ENCODE data around the gene RNF13.
"Not testable (repeated sequence)": the region's sequence is repeated elsewhere in the genome, so short reads cannot be mapped to it uniquely, and the experiment has no call there.

RNF13 gene

DNA sequence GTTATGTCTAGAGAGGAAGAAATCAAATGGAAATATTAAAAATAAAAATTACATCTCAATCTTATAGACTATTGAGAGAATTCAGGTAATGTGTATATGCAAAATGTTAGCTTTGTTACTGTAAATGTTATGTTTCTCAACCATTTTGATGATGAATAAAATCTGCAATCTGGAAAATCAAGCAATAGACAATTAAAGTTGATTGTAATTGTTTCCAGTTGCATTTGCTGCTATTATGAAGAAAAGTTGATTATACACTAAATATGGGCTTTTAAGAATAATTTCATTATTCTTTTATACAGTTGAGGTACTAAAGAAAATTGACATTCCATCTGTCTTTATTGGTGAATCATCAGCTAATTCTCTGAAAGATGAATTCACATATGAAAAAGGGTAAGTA, 88.8 kb downstream of the RNF13 start:
- no peak for DNase-seq

DNA sequence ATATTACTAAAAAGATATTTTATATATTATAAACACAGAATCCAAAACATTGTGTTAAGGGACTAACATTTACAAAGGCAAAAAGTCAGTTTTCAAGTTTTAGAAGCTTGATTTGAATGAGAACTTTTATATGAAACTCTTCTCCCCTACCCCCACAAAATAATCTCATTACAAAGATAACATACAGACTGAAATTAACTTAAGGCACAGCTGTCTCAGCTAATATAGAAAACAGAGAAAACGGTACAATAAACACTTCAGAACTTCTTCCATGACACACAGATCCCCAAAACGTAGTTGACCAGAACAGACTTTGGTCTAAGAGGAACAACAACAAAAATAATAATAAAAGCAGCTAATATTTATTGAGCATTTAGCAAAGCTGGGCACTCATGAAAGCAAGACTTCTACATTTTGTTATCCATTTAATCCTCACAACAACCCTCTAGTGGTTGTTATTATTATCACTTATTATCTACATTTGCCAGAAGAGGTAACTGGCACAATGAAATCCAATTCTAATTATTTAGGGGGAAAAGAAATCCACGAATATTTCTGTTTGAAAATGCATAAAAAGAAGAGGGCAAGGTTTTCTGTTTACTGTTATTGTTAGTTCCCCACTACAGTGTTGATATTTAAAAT, 89.6 kb downstream of the RNF13 start:
- peak; percentile 27 for DNase-seq

DNA sequence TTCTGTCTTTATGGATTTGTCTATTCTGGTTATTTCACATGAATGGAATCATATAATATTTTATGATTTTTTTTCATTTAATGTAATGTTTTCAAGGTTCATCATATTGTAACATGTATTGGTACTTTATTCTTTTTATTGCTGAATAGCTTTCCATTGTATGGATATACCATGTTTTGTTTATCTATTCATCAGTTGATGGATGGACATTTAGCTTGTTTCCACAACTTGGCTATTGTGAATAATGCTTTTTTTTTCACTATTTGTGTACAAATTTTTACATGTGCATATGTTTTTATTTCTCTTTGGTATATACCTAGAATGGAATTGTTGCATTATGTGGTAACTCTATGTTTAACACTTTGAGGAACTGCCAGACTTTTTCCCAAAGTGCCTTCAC, 93.0 kb downstream of the RNF13 start:
- DNase-seq: no peak

DNA sequence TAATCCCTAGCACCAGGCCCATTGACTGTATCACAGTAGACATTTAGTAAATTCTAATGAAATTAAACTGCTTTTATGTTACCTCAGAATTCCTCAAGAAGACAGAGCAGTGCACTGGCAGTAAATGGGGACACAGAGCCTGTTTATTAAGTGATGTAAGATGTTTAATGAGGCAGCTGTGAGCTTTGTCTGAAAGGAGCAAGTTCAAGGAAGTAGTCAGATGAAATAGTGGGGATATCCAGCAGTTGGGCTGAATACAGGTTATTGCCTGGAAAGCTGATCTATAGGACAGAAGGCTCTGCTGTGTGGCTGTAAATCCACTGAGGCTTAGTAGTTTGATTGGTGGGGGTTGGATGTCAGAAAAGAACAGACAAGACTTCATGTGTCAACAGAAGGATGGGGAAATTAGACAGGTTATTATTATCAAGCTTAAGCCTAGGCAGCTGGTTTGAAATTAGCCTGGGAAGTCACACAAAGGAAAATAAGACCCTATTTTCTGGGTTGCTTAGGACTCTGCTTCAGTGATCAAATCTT, 95.5 kb downstream of the RNF13 start:
- DNase-seq: no peak

DNA sequence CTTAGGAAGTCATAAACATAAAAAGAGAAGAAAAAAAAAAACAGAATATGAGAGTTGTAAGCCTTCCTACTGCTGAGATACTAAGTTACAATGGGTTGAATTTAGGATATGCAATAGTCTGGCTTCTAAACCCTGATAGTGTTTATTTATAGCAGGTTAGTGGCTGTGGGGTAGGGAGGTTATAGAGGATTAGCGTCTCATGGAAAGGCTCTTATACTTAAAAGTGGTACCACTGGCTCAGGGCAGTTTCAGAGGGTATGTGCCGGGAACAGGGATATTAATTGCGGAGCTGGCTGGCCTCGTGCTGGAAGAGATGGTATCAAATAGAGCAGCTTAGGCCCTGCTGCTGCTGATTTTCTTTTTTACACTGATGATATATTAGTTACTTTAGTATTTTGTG, 96.9 kb downstream of the RNF13 start:
- DNase-seq: no peak

DNA sequence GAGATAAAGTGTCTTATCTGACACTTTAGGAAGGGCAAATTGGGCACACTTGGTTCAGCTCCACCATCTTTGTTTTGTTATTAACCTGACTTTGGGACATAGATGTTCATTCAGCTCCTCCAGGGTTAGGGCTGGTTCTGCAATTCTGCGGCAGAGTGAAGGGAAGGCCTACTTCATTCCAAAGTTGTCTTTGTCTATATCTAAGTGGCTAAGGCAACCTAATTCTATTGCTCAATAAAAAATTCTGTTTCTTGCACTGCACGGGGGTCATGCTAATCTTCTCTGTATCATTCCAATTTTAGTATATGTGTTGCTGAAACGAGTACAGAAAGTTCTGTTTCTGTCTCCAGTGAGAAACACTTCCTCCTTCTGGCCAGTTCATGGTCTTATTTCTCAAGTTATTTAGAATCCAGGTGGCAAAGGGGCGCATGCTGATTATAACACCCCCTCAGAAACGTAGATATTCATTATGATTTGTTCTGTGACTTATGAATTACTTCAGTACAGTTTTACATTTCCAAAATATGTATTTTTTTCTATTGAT, 104.2 kb downstream of the RNF13 start:
- DNase-seq: no peak

DNA sequence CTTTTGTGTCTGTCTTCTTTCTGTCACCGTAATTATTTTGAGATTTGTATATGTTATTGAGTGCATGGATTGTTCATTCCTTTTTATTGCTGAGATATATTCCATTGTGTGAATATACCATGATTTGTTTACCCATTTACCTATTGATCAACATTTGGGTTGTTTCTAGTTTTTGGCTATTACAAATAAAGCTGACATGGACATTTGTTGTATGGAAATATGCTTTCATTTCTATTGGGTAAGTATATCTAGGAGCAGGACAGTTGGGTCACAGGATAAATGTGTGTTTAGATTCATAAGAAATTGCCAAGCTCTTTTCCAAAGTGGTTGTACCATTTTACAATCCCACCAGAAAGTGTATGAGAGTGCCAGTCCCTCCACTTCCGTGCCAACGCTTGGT, 106.5 kb downstream of the RNF13 start:
- DNase-seq: no peak

DNA sequence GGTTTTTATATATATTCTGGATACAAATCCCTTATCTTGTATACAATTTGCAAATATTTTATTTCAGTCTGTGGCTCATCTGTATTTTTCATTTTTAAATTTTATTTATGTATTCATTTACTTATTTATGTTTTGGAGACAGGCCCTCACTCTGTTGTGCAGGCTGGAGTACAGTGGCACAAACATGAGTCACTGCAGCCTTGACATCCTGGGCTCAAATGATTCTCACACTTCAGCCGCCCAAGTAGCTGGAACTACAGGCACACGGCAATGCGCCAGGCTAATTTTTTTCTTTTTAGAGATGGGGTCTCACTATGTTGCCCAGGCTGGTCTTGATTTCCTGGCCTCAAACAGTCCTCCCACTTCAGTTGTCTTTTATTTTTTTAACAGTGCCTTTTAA, 107.1 kb downstream of the RNF13 start:
- DNase-seq: no peak

DNA sequence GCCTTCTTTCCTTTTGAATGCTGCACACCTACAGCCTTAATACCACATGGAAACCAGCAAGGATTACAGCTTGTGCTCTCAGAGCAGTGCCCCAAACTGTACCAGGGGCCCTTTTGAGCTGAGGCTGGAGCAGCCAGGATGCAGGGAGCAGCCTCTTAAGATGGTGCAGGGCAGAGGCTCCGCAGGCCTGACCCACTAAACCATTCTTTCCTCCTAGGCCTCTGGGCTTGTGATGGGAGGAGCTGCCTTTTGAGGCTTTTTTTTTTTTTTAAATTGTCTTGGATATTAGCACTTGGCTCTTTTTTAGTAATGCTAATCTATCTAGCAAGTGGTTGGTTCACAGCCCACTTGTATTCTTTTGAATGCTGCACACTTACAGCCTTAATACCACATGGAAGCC, 120.0 kb downstream of the RNF13 start:
- DNase-seq: no peak

DNA sequence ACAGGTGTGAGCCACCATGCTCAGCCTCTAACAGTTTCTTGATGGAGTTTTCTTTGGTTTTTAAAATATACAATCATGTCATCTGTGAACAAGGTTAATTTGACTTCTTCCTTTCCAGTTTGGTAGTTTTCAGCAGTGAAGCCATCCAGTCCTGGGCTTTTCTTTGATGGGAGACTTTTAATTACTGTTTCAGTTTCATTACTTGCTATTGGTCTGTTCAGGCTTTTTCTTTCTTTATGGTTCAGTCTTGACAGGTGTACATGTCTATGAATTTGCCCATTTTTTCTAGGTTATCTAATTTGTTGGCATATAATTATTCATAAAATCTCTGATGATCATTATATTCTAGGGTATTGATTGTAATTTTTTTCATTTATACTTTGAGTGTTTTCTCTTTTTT, 120.8 kb downstream of the RNF13 start:
- no peak for DNase-seq

DNA sequence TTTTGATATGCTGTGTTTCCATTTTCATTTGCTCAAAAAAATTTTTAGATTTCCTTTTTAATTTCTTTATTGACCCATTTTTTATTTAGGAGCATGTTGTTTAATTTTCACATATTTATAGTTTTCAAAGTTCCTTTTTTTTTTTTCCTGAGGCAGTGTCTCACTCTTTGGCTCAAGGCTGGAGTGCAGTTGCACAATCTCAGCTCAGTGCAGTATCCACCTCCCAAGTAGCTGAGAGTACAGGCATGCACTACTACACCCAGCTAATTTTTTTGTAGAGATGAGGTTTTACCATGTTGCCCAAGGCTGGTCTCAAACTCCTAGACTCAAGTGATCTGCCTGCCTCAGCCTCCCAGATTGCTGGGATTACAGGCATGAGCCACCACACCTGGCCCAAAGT, 121.5 kb downstream of the RNF13 start:
- DNase-seq: peak; percentile 58

DNA sequence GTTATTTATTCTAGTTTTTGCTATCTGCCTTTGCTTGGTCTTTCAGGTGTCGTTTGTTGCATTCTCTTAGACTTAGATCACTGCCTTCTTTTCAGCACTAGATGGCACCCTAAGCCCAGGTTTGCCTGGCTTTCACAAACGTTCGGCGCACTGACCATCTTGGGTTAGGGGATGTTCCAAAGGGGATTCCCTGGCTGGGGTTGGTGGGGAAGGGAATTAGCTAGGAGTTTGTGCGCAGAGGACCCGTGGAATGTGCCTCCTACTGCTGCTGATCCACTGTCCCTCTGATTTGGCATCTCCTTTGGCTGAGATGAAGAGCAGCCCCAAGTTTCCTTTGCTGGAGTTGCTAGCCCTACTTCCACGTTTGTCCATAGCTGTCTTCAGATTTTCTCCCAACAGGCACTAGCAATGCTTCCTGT, 123.8 kb downstream of the RNF13 start:
- DNase-seq: peak; percentile 17

DNA sequence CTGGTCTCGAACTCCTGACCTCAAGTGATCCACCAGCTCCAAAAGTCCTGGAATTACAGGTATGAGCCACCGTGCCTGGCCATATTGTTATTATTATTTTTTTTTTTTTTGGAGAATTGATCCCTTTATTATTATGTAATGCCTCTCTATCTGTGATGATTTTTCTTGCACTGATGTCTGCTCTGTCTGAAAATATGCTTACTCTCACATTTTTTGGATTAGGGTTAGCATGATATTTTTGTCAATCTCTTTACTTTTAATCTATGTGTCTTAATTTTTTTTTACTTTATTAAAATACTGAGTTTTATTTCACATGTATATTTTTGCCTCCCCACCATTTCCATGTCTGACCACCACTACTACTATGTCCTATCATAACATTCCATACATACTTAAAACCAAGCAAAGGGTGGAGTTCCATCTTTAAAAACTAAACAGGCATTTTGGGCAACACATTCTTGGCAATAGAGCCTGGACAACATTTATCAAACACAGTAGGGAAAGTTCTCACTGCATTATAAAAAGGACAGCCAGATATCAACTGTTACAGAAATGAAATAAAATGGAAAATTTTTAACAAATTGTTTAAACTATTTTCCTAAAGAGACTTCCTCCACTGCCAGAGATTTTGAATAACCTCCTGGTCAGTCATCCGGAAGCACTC, 125.5 kb downstream of the RNF13 start:
- not testable (repeated sequence) for DNase-seq

DNA sequence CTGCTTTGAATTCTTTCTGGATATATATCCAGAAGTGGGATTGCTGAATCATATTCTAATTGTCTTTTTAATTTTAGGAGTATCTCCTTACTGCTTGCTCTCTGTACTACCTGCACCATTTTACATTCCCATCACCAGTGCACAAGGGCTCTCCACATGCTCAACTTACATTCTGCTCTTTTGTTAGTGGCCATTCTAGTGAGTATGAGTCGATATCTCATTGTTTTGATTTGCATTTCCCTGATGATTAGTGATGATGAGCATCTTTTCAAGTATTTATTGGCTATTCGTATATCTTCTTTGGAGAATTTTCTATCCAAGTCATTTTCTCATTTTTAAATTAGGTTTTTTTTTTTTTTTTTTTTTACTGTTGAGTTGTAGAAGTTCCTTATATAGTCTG, 128.2 kb downstream of the RNF13 start:
- peak; percentile 30 for DNase-seq

DNA sequence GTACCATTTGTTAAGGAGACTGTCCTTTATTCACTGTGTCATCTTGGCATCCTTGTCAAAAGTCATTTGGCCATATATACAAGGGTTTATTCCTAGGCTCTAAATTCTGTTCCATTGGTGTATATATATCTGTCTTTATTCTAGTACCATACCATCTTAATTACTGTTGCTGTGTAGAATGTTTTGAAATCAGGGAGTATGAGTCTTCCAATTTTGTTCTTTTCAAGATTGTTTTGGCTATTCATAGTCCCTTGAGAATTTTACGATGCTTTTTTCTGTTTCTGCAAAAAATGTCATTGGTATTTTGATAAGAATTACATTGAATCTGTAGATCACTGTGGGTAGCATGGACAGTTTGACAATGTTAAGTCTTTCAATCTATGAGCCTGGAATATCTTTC, 128.9 kb downstream of the RNF13 start:
- DNase-seq: no peak

DNA sequence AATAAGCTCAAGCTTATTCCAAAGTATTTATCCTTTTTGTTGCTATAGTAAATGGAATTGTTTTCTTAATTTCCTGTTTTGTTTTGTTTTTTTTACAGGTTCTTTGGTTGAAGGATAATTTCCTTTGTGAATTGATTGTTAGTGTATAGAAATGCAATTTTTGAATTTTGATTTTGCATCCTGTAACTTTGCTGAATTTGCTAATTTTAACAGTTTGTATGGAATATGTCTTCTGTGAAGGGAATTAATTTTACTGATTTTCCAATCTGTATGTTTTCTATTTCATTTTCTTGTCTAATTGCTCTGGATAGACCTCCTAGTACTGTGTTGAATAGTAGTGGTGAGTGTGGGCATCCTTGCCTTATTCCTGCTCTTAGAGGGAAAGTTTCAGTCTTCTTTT, 129.4 kb downstream of the RNF13 start:
- DNase-seq: no peak

DNA sequence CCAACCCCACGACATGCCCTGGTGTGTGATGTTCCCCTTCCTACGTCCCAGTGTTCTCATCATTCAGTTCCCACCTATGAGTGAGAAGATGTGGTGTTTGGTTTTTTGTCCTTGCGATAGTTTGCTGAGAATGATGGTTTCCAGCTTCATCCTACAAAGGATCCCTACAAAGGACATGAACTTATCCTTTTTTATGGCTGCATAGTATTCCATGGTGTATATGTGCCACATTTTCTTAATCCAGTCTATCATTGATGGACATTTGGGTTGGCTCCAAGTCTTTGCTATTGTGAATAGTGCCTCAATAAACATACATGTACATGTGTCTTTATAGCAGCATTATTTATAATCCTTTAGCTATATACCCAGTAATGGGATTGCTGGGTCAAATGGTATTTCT, 131.0 kb downstream of the RNF13 start:
- not testable (repeated sequence) for DNase-seq

DNA sequence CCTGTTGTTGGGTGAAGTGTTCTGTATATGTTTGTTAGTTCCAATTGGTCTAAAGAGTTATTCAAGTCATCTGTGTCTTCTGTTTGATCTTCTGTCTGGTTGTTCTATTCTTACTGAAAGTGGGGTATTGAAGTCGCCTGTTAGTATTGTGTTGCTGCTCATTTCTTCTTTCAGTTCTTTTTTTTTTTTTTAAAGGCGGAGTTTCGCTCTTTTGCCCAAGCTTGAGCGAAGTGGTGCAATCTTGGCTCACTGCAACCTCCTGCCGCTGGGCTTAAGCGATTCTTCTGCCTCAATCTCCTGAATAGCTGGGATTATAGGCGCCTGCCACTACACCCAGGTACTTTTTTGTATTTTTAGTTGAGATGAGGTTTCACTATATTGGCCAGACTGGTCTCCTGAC, 134.2 kb downstream of the RNF13 start:
- DNase-seq: no peak

DNA sequence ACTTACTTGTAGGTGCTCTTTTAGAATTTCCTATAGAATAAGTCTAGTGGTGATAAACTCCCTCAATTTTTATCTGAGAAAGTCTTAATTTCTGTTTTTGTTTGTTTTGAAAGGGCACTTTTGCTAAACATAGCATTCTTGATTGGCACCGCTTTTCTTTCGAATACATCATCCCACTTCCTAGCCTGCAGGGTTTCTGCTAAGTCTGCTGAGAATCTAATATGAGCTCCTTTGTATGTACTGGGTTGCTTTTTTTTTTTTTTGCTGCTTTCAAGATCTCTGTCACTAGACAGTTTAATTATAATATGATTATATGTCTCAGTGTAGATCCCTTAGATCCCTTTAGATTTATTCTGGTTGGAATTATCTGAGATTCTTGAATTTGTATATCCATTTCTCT, 136.2 kb downstream of the RNF13 start:
- no peak for DNase-seq

DNA sequence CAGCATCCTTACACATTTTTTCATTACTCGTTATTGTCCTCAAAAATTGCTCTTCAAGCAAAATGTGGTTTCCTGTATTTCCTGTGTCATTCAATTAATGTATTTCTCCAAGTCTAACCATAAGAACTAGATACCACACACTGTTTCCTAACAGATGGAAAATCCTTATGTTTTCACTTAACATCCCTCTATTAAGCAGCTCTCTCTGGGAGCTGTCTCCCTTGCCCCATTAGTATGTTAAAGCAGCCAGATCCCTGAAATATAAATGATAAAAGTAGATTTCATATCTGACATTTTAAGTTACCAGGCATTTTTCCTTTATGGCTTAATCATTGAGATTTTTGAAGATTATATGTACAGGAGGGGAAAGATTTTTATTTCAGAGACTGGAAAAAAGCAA, 141.8 kb downstream of the RNF13 start:
- no peak for DNase-seq

DNA sequence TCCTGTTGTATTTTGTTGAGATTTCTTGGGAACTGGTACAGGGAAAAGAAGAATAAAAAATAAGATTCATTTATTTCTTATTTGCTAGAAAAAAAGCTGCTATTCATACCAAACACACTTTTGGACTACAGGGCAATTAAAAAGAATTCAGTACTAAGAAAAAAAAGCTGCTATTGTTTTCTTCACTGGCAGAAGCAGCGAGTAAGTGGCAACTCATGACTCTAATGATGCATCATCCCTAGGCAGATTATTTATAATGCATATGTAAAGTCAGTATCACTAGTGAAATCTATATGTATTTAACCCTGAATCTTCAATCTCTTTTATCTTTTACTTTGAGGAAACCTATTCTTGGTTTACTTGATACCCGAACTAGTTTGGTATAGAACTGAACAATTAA, 142.4 kb downstream of the RNF13 start:
- DNase-seq: peak; percentile 37

DNA sequence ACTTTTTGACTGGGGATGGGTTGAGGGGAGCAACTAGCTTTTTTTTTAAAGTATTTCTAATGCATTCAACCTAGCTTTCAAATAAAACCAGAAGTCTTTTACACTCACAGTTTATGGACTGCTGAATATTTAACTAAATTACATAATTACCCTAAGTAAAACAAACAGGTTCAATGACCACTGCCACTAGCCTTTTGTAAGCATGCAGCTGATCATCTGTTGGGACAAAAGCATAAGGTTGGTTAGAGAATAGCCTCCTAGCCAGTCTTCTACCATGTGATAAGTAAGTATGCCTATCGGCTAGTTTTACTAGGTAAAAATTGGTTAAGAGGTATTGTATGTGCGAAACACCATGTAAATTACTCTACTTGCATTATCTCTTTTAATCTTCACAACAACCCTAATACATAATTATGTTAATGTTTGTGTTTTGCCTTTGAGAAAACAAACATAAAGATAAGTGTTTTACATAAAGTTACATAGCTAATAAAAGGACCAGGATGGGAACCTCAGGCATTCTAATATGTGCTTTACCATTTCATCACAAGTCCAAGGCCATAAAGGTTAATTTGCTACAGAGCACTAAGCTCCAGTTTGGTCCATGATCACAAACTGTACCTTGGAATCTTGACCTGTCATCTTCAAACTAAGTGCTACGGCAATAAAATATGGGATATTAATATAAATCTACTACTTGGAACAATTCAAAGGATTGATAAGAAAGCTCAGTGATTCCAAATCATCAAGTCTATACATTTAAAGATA, 144.5 kb downstream of the RNF13 start:
- DNase-seq: no peak

DNA sequence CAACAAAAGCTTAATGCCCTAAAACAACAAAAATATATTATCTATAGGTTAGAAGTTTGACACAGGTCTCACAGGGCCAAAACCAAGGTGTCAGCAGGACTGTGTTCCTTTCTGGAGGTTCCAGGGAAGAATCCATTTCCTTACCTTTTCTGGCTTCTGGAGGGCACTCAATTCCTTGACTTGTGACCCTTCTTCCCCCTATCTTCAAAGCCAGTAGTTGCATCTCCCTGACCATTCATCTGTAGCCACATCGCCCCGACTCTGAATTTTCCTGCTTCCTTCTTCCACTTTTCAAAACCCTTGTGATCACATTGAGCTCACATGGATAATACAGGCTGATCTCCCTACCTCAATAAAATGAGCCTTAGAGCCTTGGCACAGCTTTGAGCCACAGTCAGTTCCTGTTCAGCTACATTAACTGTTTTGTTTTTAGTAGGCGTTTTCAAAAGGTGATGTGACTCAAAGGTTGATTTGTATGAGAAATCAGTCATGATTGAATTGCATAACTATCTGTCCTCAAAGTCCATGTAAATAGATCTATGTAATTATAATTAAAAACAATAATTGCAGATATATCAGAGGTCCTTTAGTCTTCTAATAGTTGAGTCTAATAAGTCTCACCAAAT, 145.3 kb downstream of the RNF13 start:
- DNase-seq: peak; percentile 28

All from HCEC 1CT (cell line).